Esophagus squamous epithelium (tissue), 5 donors: ENCODE data around the gene SLC6A9. TPM values are rescaled to one million over a fixed set of nuclear protein-coding genes. Genes with fewer than 3 reads are reported as not detected.

Experiments
- DNase-seq: peaks from one replicate; lab custom pipeline; 2025; lab: John Stamatoyannopoulos, UW
- H3K27ac ChIP-seq, 4 donors: fragments of 200-600 bp; sonication (generic); one replicate each; pipeline ENCODE4 v1.5.1; 2016 to 2019; ENCODE audit warnings: mild to moderate bottlenecking in 1 of 4
- H3K27me3 ChIP-seq, 4 donors: fragments of 200-600 bp; sonication (generic); 1 replicate in 3 of 4; 2 replicates in 1 of 4; pipeline versions ENCODE4 v1.5.1 to v1.6.0; 2017 to 2021; ENCODE audit warnings: antibody characterized with exemption in 1 of 4
- H3K36me3 ChIP-seq, 3 donors: fragments of 200-600 bp; sonication (generic); one replicate each; pipeline ENCODE4 v1.5.1; 2016 to 2019
- H3K4me1 ChIP-seq, 3 donors: fragments of 200-600 bp; sonication (generic); one replicate each; pipeline ENCODE4 v1.5.1; 2017 to 2019
- H3K4me3 ChIP-seq, 4 donors: fragments of 200-600 bp; sonication (generic); 1 replicate in 3 of 4; 2 replicates in 1 of 4; pipeline ENCODE4 v1.5.1; 2016 to 2019; ENCODE audit warnings: mild to moderate bottlenecking in 2 of 4, moderate library complexity in 1 of 4
- H3K9me3 ChIP-seq, 3 donors: fragments of 200-600 bp; sonication (generic); one replicate each; pipeline ENCODE4 v1.5.1; 2016 to 2019
- CTCF ChIP-seq, 6 experiments: fragments of 450-650 bp in 4 of 6; fragments of 200-600 bp in 2 of 6; sonication (generic) in 2 of 6; IDR thresholded peaks; one replicate each; pipeline ENCODE4 v1.5.1; 2016 to 2019; ENCODE audit warnings: antibody characterized with exemption in 6 of 6, mild to moderate bottlenecking in 4 of 6, moderate library complexity in 4 of 6
- POLR2A ChIP-seq, 4 donors: fragments of 450-650 bp; IDR thresholded peaks; one replicate each; pipeline ENCODE4 v1.6.1; 2017; ENCODE audit warnings: antibody characterized with exemption in 4 of 4, mild to moderate bottlenecking in 4 of 4, moderate library complexity in 3 of 4
- WGBS, 2 donors: methylation state at CpG; one replicate each; pipeline ENCODE4 v1.1.5; 2018; 5-methylcytosine and 5-hydroxymethylcytosine counted together
- intact Hi-C: fragments of 100-400 bp; cut with DNase I; formaldehyde crosslinking; loops from one replicate; pipeline ENCODE4 v1.15.0; 2022
- total RNA-seq, 4 donors: library from RNA; depleted of rRNA; stranded (reverse); fragments of >200 nt; gene quantifications; one replicate each; pipeline ENCODE4 v1.1.0, GENCODE V29; 2016
- donor health status: DM: yes; HTN: yes; CAD: no.

Gene SLC6A9
- total RNA-seq, 4 donors from 2014 or later = 10.4 to 40.0 (median 23.2) TPM

DNA sequence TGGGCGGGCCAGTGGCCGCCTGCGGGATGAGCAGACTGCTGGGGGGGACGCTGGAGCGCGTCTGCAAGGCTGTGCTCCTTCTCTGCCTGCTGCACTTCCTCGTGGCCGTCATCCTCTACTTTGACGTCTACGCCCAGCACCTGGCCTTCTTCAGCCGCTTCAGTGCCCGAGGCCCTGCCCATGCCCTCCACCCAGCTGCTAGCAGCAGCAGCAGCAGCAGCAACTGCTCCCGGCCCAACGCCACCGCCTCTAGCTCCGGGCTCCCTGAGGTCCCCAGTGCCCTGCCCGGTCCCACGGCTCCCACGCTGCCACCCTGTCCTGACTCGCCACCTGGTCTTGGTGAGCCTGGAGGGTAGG lies 50.1 kb downstream of the SLC6A9 start:
- no peaks in the 10 kb centered on the region for H3K27me3 ChIP-seq
- no peak for DNase-seq
- 36% methylated on average over 4 of the region's 20 CpGs; no CpG with 5 or more reads in 1 of the 2 donors for WGBS, 2 donors
- peaks cover 37 to 58% (median 39%) of the 10 kb centered on the region in 3 donors for H3K4me1 ChIP-seq
- TF ChIP-seq CTCF (IDR thresholded peaks at IDR 0.05) (no peak), POLR2A (IDR thresholded peaks at IDR 0.05) (no peak)
- peak overlapping the region; percentile 47 to 84 (median 80) for H3K27ac ChIP-seq
- H3K4me3 ChIP-seq = peak overlapping the region in 2 of 4 donors; percentile 87 to 94
- H3K36me3 ChIP-seq = peaks cover 12 to 69% (median 18%) of the 10 kb centered on the region in 3 donors
- no peaks in the 10 kb centered on the region for H3K9me3 ChIP-seq
- intact Hi-C loops = no loop called here

GRCh38 chr1:43980255-43981134 lies 50.8 kb downstream of the SLC6A9 start:
- no peak for DNase-seq
- TF ChIP-seq CTCF (IDR thresholded peaks at IDR 0.05) = no peak
- no peak for TF ChIP-seq POLR2A (IDR thresholded peaks at IDR 0.05)
- Histone ChIP-seq H3K9me3 (no peaks in the 10 kb centered on the region), H3K27me3 (no peaks in the 10 kb centered on the region), H3K4me1 (peaks cover 43 to 64% (median 45%) of the 10 kb centered on the region in 3 donors), H3K27ac (peak overlapping the region; percentile 47 to 84 (median 80)), H3K36me3 (peaks cover 12 to 66% (median 18%) of the 10 kb centered on the region in 3 donors), H3K4me3 (peak overlapping the region; percentile 61 to 94 (median 74))
- 40 to 59% methylated on average over 7 to 10 of the region's 13 CpGs for WGBS, 2 donors
- intact Hi-C loops = no loop called here

DNA sequence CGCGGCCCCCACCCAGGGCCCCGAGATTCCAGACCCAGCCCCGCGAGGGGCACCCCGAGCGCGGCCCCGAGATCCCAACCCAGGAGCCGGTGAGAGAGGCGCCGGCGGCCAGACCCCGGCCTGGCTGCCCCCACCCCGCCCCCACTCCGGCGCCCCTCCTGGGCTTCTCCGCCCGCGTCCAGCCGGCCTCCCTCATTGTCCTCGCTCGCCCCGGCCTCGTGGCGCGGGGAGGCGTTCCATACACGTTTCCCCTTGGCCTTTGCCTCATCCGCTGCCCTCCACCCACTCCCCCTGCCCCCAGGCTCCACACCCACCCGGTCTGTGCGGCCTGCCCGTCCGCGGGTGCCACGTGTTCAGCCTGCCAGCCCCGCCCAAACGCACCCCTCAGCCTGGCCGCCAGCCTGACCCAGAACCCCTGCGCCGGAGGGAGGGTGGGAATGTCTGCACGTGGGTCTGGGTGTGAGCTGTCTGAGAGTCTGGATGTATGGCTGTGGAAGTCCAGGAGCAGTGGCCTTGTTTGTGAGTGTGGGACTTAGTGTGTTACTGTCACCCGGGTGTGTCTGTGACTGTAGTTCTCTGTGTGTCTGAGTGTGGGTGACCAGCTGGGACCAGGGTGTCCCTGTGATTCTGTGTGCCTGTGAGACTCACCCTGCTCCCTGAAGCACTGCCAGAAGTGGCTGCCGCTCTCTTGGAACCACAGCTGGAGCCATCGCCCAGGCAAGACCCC lies 51.6 kb downstream of the SLC6A9 start:
- intact Hi-C loops = no loop called here
- Histone ChIP-seq H3K4me3 (peak overlapping the region; percentile 61 to 94 (median 74)), H3K36me3 (peaks cover 12 to 58% (median 15%) of the 10 kb centered on the region in 3 donors), H3K27ac (peak overlapping the region; percentile 47 to 84 (median 80)), H3K9me3 (no peaks in the 10 kb centered on the region), H3K4me1 (peaks cover 43 to 66% (median 47%) of the 10 kb centered on the region in 3 donors), H3K27me3 (no peaks in the 10 kb centered on the region)
- TF ChIP-seq POLR2A (IDR thresholded peaks at IDR 0.05) (no peak), CTCF (IDR thresholded peaks at IDR 0.05) (no peak)
- 11% methylated on average over 1 to 7 of the region's 45 CpGs for WGBS, 2 donors
- DNase-seq = no peak

GRCh38 chr1:43979261-43979527 lies 52.1 kb downstream of the SLC6A9 start:
- peaks cover 12 to 53% (median 15%) of the 10 kb centered on the region in 3 donors for H3K36me3 ChIP-seq
- H3K4me1 ChIP-seq = peaks cover 44 to 69% (median 49%) of the 10 kb centered on the region in 3 donors
- H3K27me3 ChIP-seq = no peaks in the 10 kb centered on the region
- H3K27ac ChIP-seq = peak overlapping the region; percentile 47 to 84 (median 80)
- no peaks in the 10 kb centered on the region for H3K9me3 ChIP-seq
- H3K4me3 ChIP-seq = peak overlapping the region; percentile 61 to 94 (median 74)
- WGBS, 2 donors = no CpG with 5 or more reads among the region's 45 CpGs
- no peak for TF ChIP-seq POLR2A (IDR thresholded peaks at IDR 0.05)
- TF ChIP-seq CTCF (IDR thresholded peaks at IDR 0.05) = no peak
- DNase-seq = no peak
- intact Hi-C loops = no loop called here
